GM23338 (cell line): ENCODE measurements around the gene ZNF709. TPM values are rescaled to one million over a fixed set of nuclear protein-coding genes. Genes with fewer than 3 reads are reported as not detected.
"Not testable (repeated sequence)": the region's sequence is repeated elsewhere in the genome, so short reads cannot be mapped to it uniquely, and the experiment has no call there.

ENCODE experiments used
- ATAC-seq: fragments of 200-7000 bp; cut with Tn5 transposase; 3 replicates; pipeline ENCODE4 v1.9.1; 2020
- DNase-seq: peaks from one replicate; pipeline ENCODE4 v3.0.0-alpha.2; 2015; ENCODE audit warnings: low spot score
- H2AFZ ChIP-seq: fragments of 200-600 bp; sonication (generic); 2 replicates; pipeline ENCODE4 v1.8.0; 2016; ENCODE audit warnings: antibody characterized with exemption, mild to moderate bottlenecking, moderate library complexity
- H3F3A ChIP-seq: fragments of 200-600 bp; sonication (generic); replicated peaks from 2 replicates; pipeline ENCODE4 v1.8.0; 2017; ENCODE audit warnings: antibody characterized with exemption, mixed run types, low read depth
- H3K27ac ChIP-seq: fragments of 200-600 bp; sonication (generic); 2 replicates; pipeline ENCODE4 v1.6.1; 2016; ENCODE audit warnings: low read depth
- H3K27me3 ChIP-seq: fragments of 200-600 bp; sonication (generic); 2 replicates; pipeline ENCODE4 v1.8.0; 2016; ENCODE audit warnings: mild to moderate bottlenecking, mixed run types, moderate library complexity; ENCODE audit not compliant: insufficient read depth
- H3K36me3 ChIP-seq: fragments of 200-600 bp; sonication (generic); 2 replicates; pipeline ENCODE4 v1.8.0; 2016; ENCODE audit warnings: mild to moderate bottlenecking; ENCODE audit not compliant: insufficient read depth
- H3K4me1 ChIP-seq: fragments of 200-600 bp; sonication (generic); 2 replicates; pipeline ENCODE4 v1.8.0; 2016; ENCODE audit warnings: mild to moderate bottlenecking, moderate library complexity; ENCODE audit not compliant: insufficient read depth
- H3K4me2 ChIP-seq: fragments of 200-600 bp; sonication (generic); 2 replicates; pipeline ENCODE4 v1.7.1; 2017; ENCODE audit warnings: mixed run types
- H3K4me3 ChIP-seq: fragments of 200-600 bp; sonication (generic); 2 replicates; pipeline ENCODE4 v1.6.1; 2016; ENCODE audit warnings: mixed run types
- H3K79me2 ChIP-seq: fragments of 200-600 bp; sonication (generic); replicated peaks from 2 replicates; pipeline ENCODE4 v1.8.0; 2017; ENCODE audit warnings: mild to moderate bottlenecking; ENCODE audit not compliant: insufficient read depth
- H3K9me2 ChIP-seq: fragments of 200-600 bp; sonication (generic); 2 replicates; pipeline ENCODE4 v1.8.0; 2017; ENCODE audit not compliant: insufficient read depth
- H4K20me1 ChIP-seq: fragments of 200-600 bp; sonication (generic); replicated peaks from 2 replicates; pipeline ENCODE4 v1.8.0; 2017; ENCODE audit warnings: mild to moderate bottlenecking; ENCODE audit not compliant: insufficient read depth
- H3K27ac Mint-ChIP-seq: 2 replicates; pipeline ENCODE4 v1.8.0; 2020; ENCODE audit warnings: inconsistent platforms, mild to moderate bottlenecking, moderate library complexity, mixed read lengths
- H3K27me3 Mint-ChIP-seq: 3 replicates; pipeline ENCODE4 v1.8.0; 2022; ENCODE audit warnings: low read depth, mild to moderate bottlenecking, moderate library complexity, mixed read lengths, inconsistent platforms; ENCODE audit not compliant: insufficient read depth, poor library complexity
- H3K36me3 Mint-ChIP-seq: 3 replicates; pipeline ENCODE4 v1.8.0; 2021; ENCODE audit warnings: low read depth, mild to moderate bottlenecking, inconsistent platforms, moderate library complexity, mixed read lengths
- H3K4me1 Mint-ChIP-seq: 3 replicates; pipeline ENCODE4 v1.8.0; 2020; ENCODE audit warnings: mild to moderate bottlenecking, inconsistent platforms, mixed read lengths
- H3K4me3 Mint-ChIP-seq: 3 replicates; pipeline ENCODE4 v1.8.0; 2021; ENCODE audit warnings: moderate library complexity, mild to moderate bottlenecking, inconsistent platforms, mixed read lengths
- H3K9me3 Mint-ChIP-seq: 3 replicates; pipeline ENCODE4 v1.8.0; 2020; ENCODE audit warnings: moderate library complexity, mild to moderate bottlenecking, inconsistent platforms, mixed read lengths
- NANOG ChIP-seq: IDR thresholded peaks from 2 replicates; pipeline ENCODE4 v1.6.1; 2016; ENCODE audit warnings: antibody characterized with exemption, borderline replicate concordance
- polyA plus RNA-seq: library from polyadenylated mRNA; unstranded; fragments of >200 nt; fragmentation: Nextera tagmentation; extraction: Ambion mirVana; gene quantifications from 2 replicates; pipeline ENCODE4 v1.2.1, GENCODE V29; 2016
- total RNA-seq: library from RNA; depleted of rRNA; stranded (reverse); fragments of >200 nt; shearing (Covaris generic); gene quantifications from 2 replicates; pipeline ENCODE4 v1.2.3, GENCODE V29; 2014
- TF ChIP-seq, protein P1 (sequence below), 2 experiments: fragments of 200-600 bp in 1 of 2; sonication (generic) in 1 of 2; conservative IDR thresholded peaks; 2 replicates each; pipeline versions ENCODE4 v1.5.1 to v1.6.1; 2016 to 2017; ENCODE audit warnings: antibody characterized with exemption in 2 of 2, low read depth in 2 of 2, mild to moderate bottlenecking in 2 of 2, moderate library complexity in 1 of 2
- TF ChIP-seq, protein P2 (sequence below): fragments of 250-450 bp; sonication (Bioruptor Pico); IDR thresholded peaks from 2 replicates; pipeline ENCODE4 v1.5.0; 2020; ENCODE audit warnings: mild to moderate bottlenecking, moderate library complexity
- TF ChIP-seq, protein P3 (sequence below): IDR thresholded peaks from 2 replicates; pipeline ENCODE4 v1.6.1; 2016; ENCODE audit warnings: antibody characterized with exemption

The ZNF709 gene
- total and polyA plus RNA-seq, 2 experiments from 2014 or later, result 0.94 to 1.8 TPM

DNA sequence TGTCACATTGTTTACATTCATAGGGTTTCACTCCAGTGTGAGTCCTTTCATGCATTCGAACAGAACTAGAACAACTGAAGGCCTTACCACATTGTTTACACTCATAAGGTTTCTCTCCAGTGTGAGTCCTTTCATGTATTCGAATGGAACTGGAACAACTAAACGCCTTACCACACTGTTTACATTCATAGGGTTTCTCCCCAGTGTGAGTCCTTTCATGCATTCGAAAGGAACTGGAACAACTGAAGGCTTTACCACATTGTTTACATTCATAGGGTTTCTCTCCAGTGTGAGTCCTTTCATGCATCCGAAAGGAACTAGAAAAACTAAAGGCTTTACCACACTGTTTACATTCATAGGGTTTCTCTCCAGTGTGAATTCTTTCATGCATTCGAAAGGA lies 20.5 kb downstream of the ZNF709 start:
- H3K27ac ChIP-seq, ATAC-seq, H3K27ac Mint-ChIP-seq, H3K36me3 ChIP-seq, H3K4me1 ChIP-seq, H3K4me2 ChIP-seq, H3K4me1 Mint-ChIP-seq, H3F3A ChIP-seq, H3K4me3 Mint-ChIP-seq, H3K27me3 Mint-ChIP-seq, H4K20me1 ChIP-seq, H3K9me2 ChIP-seq, DNase-seq, H3K79me2 ChIP-seq, H3K4me3 ChIP-seq, H2AFZ ChIP-seq, H3K27me3 ChIP-seq: not testable (repeated sequence)
- H3K36me3 Mint-ChIP-seq, result peaks cover 61% of the 10 kb centered on the region
- peaks cover 79% of the 10 kb centered on the region for H3K9me3 Mint-ChIP-seq

DNA sequence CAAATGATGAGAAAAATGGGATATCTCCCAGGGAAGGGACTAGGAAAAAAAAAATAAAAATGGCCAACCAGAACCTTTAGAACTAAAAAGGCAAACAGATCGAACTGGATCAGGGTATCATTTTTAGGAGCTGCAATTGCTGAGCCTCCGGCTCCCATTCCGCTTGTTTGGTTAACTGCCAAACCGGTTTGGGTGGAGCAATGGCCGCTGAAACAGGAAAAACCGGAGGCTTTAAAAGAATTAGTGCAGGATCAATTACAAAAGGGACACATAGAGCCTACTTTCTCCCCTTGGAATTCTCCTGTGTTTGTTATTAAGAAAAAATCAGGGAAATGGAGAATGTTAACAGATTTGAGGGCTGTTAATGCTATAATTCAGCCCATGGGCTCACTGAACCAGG lies 31.1 kb downstream of the ZNF709 start:
- H4K20me1 ChIP-seq, result no peaks in the 10 kb centered on the region
- H3K79me2 ChIP-seq, result no peaks in the 10 kb centered on the region
- no peak overlapping the region for H3K4me2 ChIP-seq
- no peaks in the 10 kb centered on the region for H3K9me2 ChIP-seq
- Mint-ChIP-seq H3K4me3 (no peak overlapping the region), H3K9me3 (peaks cover 84% of the 10 kb centered on the region), H3K27ac (no peak overlapping the region), H3K36me3 (peaks cover 21% of the 10 kb centered on the region), H3K27me3 (no peaks in the 10 kb centered on the region), H3K4me1 (no peaks in the 10 kb centered on the region)
- DNase-seq (peak; percentile 32), ATAC-seq (no peak)
- H3F3A ChIP-seq, result no peaks in the 10 kb centered on the region
- H3K27me3 ChIP-seq, result no peaks in the 10 kb centered on the region
- no peak overlapping the region for H3K4me3 ChIP-seq
- H2AFZ ChIP-seq, result no peak overlapping the region
- no peak overlapping the region for H3K27ac ChIP-seq
- H3K4me1 ChIP-seq, result no peaks in the 10 kb centered on the region
- no peaks in the 10 kb centered on the region for H3K36me3 ChIP-seq
- TF ChIP-seq NANOG, result no peak
- TF ChIP-seq, protein P1, sequence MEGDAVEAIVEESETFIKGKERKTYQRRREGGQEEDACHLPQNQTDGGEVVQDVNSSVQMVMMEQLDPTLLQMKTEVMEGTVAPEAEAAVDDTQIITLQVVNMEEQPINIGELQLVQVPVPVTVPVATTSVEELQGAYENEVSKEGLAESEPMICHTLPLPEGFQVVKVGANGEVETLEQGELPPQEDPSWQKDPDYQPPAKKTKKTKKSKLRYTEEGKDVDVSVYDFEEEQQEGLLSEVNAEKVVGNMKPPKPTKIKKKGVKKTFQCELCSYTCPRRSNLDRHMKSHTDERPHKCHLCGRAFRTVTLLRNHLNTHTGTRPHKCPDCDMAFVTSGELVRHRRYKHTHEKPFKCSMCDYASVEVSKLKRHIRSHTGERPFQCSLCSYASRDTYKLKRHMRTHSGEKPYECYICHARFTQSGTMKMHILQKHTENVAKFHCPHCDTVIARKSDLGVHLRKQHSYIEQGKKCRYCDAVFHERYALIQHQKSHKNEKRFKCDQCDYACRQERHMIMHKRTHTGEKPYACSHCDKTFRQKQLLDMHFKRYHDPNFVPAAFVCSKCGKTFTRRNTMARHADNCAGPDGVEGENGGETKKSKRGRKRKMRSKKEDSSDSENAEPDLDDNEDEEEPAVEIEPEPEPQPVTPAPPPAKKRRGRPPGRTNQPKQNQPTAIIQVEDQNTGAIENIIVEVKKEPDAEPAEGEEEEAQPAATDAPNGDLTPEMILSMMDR (conservative IDR thresholded peaks at IDR 0.05; ENCODE audit: low read depth in 2 of 2), result no peak
- TF ChIP-seq, protein P2, sequence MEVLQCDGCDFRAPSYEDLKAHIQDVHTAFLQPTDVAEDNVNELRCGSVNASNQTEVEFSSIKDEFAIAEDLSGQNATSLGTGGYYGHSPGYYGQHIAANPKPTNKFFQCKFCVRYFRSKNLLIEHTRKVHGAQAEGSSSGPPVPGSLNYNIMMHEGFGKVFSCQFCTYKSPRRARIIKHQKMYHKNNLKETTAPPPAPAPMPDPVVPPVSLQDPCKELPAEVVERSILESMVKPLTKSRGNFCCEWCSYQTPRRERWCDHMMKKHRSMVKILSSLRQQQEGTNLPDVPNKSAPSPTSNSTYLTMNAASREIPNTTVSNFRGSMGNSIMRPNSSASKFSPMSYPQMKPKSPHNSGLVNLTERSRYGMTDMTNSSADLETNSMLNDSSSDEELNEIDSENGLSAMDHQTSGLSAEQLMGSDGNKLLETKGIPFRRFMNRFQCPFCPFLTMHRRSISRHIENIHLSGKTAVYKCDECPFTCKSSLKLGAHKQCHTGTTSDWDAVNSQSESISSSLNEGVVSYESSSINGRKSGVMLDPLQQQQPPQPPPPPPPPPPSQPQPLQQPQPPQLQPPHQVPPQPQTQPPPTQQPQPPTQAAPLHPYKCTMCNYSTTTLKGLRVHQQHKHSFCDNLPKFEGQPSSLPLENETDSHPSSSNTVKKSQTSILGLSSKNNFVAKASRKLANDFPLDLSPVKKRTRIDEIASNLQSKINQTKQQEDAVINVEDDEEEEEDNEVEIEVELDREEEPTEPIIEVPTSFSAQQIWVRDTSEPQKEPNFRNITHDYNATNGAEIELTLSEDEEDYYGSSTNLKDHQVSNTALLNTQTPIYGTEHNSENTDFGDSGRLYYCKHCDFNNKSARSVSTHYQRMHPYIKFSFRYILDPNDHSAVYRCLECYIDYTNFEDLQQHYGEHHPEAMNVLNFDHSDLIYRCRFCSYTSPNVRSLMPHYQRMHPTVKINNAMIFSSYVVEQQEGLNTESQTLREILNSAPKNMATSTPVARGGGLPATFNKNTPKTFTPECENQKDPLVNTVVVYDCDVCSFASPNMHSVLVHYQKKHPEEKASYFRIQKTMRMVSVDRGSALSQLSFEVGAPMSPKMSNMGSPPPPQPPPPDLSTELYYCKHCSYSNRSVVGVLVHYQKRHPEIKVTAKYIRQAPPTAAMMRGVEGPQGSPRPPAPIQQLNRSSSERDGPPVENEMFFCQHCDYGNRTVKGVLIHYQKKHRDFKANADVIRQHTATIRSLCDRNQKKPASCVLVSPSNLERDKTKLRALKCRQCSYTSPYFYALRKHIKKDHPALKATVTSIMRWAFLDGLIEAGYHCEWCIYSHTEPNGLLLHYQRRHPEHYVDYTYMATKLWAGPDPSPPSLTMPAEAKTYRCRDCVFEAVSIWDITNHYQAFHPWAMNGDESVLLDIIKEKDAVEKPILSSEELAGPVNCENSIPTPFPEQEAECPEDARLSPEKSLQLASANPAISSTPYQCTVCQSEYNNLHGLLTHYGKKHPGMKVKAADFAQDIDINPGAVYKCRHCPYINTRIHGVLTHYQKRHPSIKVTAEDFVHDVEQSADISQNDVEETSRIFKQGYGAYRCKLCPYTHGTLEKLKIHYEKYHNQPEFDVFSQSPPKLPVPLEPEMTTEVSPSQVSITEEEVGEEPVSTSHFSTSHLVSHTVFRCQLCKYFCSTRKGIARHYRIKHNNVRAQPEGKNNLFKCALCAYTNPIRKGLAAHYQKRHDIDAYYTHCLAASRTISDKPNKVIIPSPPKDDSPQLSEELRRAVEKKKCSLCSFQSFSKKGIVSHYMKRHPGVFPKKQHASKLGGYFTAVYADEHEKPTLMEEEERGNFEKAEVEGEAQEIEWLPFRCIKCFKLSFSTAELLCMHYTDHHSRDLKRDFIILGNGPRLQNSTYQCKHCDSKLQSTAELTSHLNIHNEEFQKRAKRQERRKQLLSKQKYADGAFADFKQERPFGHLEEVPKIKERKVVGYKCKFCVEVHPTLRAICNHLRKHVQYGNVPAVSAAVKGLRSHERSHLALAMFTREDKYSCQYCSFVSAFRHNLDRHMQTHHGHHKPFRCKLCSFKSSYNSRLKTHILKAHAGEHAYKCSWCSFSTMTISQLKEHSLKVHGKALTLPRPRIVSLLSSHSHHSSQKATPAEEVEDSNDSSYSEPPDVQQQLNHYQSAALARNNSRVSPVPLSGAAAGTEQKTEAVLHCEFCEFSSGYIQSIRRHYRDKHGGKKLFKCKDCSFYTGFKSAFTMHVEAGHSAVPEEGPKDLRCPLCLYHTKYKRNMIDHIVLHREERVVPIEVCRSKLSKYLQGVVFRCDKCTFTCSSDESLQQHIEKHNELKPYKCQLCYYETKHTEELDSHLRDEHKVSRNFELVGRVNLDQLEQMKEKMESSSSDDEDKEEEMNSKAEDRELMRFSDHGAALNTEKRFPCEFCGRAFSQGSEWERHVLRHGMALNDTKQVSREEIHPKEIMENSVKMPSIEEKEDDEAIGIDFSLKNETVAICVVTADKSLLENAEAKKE (CRISPR knock-in tag), result no peak
- TF ChIP-seq, protein P3, sequence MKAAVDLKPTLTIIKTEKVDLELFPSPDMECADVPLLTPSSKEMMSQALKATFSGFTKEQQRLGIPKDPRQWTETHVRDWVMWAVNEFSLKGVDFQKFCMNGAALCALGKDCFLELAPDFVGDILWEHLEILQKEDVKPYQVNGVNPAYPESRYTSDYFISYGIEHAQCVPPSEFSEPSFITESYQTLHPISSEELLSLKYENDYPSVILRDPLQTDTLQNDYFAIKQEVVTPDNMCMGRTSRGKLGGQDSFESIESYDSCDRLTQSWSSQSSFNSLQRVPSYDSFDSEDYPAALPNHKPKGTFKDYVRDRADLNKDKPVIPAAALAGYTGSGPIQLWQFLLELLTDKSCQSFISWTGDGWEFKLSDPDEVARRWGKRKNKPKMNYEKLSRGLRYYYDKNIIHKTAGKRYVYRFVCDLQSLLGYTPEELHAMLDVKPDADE, result no peak
